HUES64 (cell line): Measurements from ENCODE around the gene AJM1.

ENCODE experiments used
- H3K27ac ChIP-seq: 2 replicates; pipeline ENCODE4 v1.7.0; 2013; ENCODE audit warnings: low read depth, low read length, inconsistent platforms
- H3K27me3 ChIP-seq: 2 replicates; pipeline ENCODE4 v1.6.1; 2013; ENCODE audit warnings: mild to moderate bottlenecking, low read length; ENCODE audit not compliant: insufficient read depth
- H3K36me3 ChIP-seq: 2 replicates; pipeline ENCODE4 v1.6.1; 2013; ENCODE audit warnings: mild to moderate bottlenecking, low read length; ENCODE audit not compliant: insufficient read depth
- H3K4me1 ChIP-seq: 2 replicates; pipeline ENCODE4 v1.6.1; 2013; ENCODE audit warnings: mild to moderate bottlenecking, low read length, moderate library complexity; ENCODE audit not compliant: insufficient read depth
- H3K4me3 ChIP-seq: 2 replicates; pipeline ENCODE4 v1.5.1; 2013; ENCODE audit warnings: mild to moderate bottlenecking, low read length, moderate library complexity
- H3K9ac ChIP-seq: 2 replicates; pipeline ENCODE4 v1.6.1; 2013; ENCODE audit warnings: mild to moderate bottlenecking, low read depth, low read length
- H3K9me3 ChIP-seq: 2 replicates; pipeline ENCODE4 v1.6.1; 2013; ENCODE audit warnings: low read depth, low read length; ENCODE audit not compliant: insufficient read depth
- WGBS: fragments of 150-250, 120-280 bp; methylation state at CpG from one replicate; pipeline ENCODE4 v1.1.7; 2013; ENCODE audit warnings: missing lambda C conversion rate; 5-methylcytosine and 5-hydroxymethylcytosine counted together

The AJM1 gene

GRCh38 chr9:136855461-136856078 lies 13.3 kb downstream of the AJM1 start:
- WGBS = 90% methylated on average over 26 of the region's 26 CpGs
- Histone ChIP-seq H3K9me3 (no peaks in the 10 kb centered on the region), H3K4me3 (no peak overlapping the region), H3K27ac (no peak overlapping the region), H3K9ac (no peak overlapping the region), H3K27me3 (no peaks in the 10 kb centered on the region), H3K36me3 (peaks cover 14% of the 10 kb centered on the region), H3K4me1 (no peaks in the 10 kb centered on the region)

DNA sequence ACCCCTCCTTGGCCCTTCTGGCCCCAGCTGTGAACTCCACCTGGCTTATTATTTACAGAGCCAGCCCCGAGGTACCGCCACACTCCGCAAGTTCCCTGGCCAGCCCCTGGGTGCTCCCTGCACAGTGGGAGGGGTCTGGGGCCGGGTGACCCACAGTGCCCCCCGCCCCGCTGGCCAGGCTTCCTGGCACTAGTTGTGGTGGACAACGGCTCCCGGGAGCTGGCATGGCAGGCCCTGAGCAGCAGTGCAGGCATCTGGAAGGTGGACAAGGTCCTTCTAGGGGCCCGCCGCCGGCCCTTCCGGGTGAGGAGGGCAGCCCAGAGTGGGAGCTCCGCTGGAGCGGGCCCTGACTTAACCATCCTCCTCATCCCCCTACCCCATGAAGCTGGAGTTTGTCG lies 13.8 kb downstream of the AJM1 start:
- Histone ChIP-seq H3K4me3 (no peak overlapping the region), H3K36me3 (peaks cover 14% of the 10 kb centered on the region), H3K4me1 (no peaks in the 10 kb centered on the region), H3K27ac (no peak overlapping the region), H3K9me3 (no peaks in the 10 kb centered on the region), H3K27me3 (no peaks in the 10 kb centered on the region), H3K9ac (no peak overlapping the region)
- WGBS = 91% methylated on average over 15 of the region's 15 CpGs

- Histone ChIP-seq H3K9me3 (no peaks in the 10 kb centered on the region), H3K27me3 (no peaks in the 10 kb centered on the region), H3K9ac (no peak overlapping the region), H3K27ac (no peak overlapping the region), H3K4me1 (no peaks in the 10 kb centered on the region), H3K4me3 (no peak overlapping the region), H3K36me3 (peaks cover 14% of the 10 kb centered on the region)
- WGBS = 91% methylated on average over 14 of the region's 14 CpGs
Observed at GRCh38 chr9:136856541-136857141, 14.4 kb downstream of the AJM1 start.

GRCh38 chr9:136857166-136857565 lies 14.9 kb downstream of the AJM1 start:
- H3K9ac ChIP-seq = no peak overlapping the region
- no peaks in the 10 kb centered on the region for H3K27me3 ChIP-seq
- WGBS = 91% methylated on average over 19 of the region's 19 CpGs
- no peak overlapping the region for H3K4me3 ChIP-seq
- no peaks in the 10 kb centered on the region for H3K4me1 ChIP-seq
- H3K9me3 ChIP-seq = no peaks in the 10 kb centered on the region
- peaks cover 17% of the 10 kb centered on the region for H3K36me3 ChIP-seq
- H3K27ac ChIP-seq = no peak overlapping the region

- Histone ChIP-seq H3K4me3 (no peak overlapping the region), H3K4me1 (no peaks in the 10 kb centered on the region), H3K9ac (no peak overlapping the region), H3K36me3 (peaks cover 23% of the 10 kb centered on the region), H3K27ac (no peak overlapping the region), H3K27me3 (no peaks in the 10 kb centered on the region), H3K9me3 (no peaks in the 10 kb centered on the region)
- WGBS = 93% methylated on average over 27 of the region's 29 CpGs
Observed at GRCh38 chr9:136857581-136858412, 15.5 kb downstream of the AJM1 start.

GRCh38 chr9:136858452-136858843 lies 16.2 kb downstream of the AJM1 start:
- H3K9me3 ChIP-seq = no peaks in the 10 kb centered on the region
- no peaks in the 10 kb centered on the region for H3K27me3 ChIP-seq
- peaks cover 29% of the 10 kb centered on the region for H3K36me3 ChIP-seq
- 95% methylated on average over 15 of the region's 15 CpGs for WGBS
- H3K4me3 ChIP-seq = no peak overlapping the region
- H3K9ac ChIP-seq = no peak overlapping the region
- H3K27ac ChIP-seq = no peak overlapping the region
- H3K4me1 ChIP-seq = no peaks in the 10 kb centered on the region

- Histone ChIP-seq H3K9me3 (no peaks in the 10 kb centered on the region), H3K4me3 (no peak overlapping the region), H3K27me3 (no peaks in the 10 kb centered on the region), H3K36me3 (peaks cover 36% of the 10 kb centered on the region), H3K4me1 (no peaks in the 10 kb centered on the region), H3K27ac (no peak overlapping the region), H3K9ac (no peak overlapping the region)
- whole genome bisulfite sequencing = 93% methylated on average over 20 of the region's 20 CpGs
Observed at GRCh38 chr9:136858844-136859757, 16.8 kb downstream of the AJM1 start.

GRCh38 chr9:136860529-136860928 lies 18.3 kb downstream of the AJM1 start:
- 93% methylated on average over 9 of the region's 9 CpGs for WGBS
- Histone ChIP-seq H3K4me1 (peaks cover 4% of the 10 kb centered on the region; the same call in 1 of the 2 replicates), H3K27ac (no peak overlapping the region), H3K36me3 (peaks cover 39% of the 10 kb centered on the region), H3K9ac (no peak overlapping the region), H3K4me3 (no peak overlapping the region), H3K9me3 (no peaks in the 10 kb centered on the region), H3K27me3 (no peaks in the 10 kb centered on the region)

- H3K27ac ChIP-seq = no peak overlapping the region
- H3K4me3 ChIP-seq = no peak overlapping the region
- H3K4me1 ChIP-seq = peaks cover 4% of the 10 kb centered on the region; the same call in 1 of the 2 replicates
- H3K9me3 ChIP-seq = no peaks in the 10 kb centered on the region
- no peak overlapping the region for H3K9ac ChIP-seq
- 97% methylated on average over 22 of the region's 22 CpGs for WGBS
- H3K27me3 ChIP-seq = no peaks in the 10 kb centered on the region
- H3K36me3 ChIP-seq = peaks cover 39% of the 10 kb centered on the region
Observed at GRCh38 chr9:136860933-136861873, 18.9 kb downstream of the AJM1 start.

GRCh38 chr9:136861874-136862457 lies 19.7 kb downstream of the AJM1 start:
- Histone ChIP-seq H3K27me3 (no peaks in the 10 kb centered on the region), H3K36me3 (peaks cover 39% of the 10 kb centered on the region), H3K9ac (no peak overlapping the region), H3K4me3 (no peak overlapping the region), H3K27ac (no peak overlapping the region), H3K9me3 (peaks cover under 1% of the 10 kb centered on the region), H3K4me1 (peaks cover 4% of the 10 kb centered on the region; the same call in 1 of the 2 replicates)
- WGBS = 95% methylated on average over 26 of the region's 26 CpGs
